Kidney glomerular epithelial cell (primary cell): ENCODE measurements around the gene NRXN2.
A peak's percentile ranks its signal among the peaks of the same experiment; 100 is the strongest.
"Not testable (repeated sequence)": the region's sequence is repeated elsewhere in the genome, so short reads cannot be mapped to it uniquely, and the experiment has no call there.

Source experiments
- DNase-seq: peaks from one replicate; lab custom pipeline; 2025; lab: John Stamatoyannopoulos, UW

NRXN2 gene

GRCh38 chr11:64674774-64675173 lies 48.2 kb downstream of the NRXN2 start:
- no peak for DNase-seq

GRCh38 chr11:64673279-64673678 lies 49.7 kb downstream of the NRXN2 start:
- no peak for DNase-seq

GRCh38 chr11:64672875-64673274 lies 50.1 kb downstream of the NRXN2 start:
- DNase-seq, result no peak

- no peak for DNase-seq
Measured at GRCh38 chr11:64670975-64671374, 52.0 kb downstream of the NRXN2 start.

- no peak for DNase-seq
Measured at GRCh38 chr11:64667154-64667745, 55.7 kb downstream of the NRXN2 start.

GRCh38 chr11:64665411-64665821 lies 57.6 kb downstream of the NRXN2 start:
- DNase-seq, result no peak

GRCh38 chr11:64664236-64664870 lies 58.6 kb downstream of the NRXN2 start:
- DNase-seq, result not testable (repeated sequence)

GRCh38 chr11:64663656-64664055 lies 59.3 kb downstream of the NRXN2 start:
- DNase-seq, result no peak

GRCh38 chr11:64661614-64662013 lies 61.4 kb downstream of the NRXN2 start:
- no peak for DNase-seq

GRCh38 chr11:64661146-64661545 lies 61.9 kb downstream of the NRXN2 start:
- no peak for DNase-seq

GRCh38 chr11:64660706-64661105 lies 62.3 kb downstream of the NRXN2 start:
- no peak for DNase-seq

GRCh38 chr11:64660205-64660604 lies 62.8 kb downstream of the NRXN2 start:
- DNase-seq, result no peak

- DNase-seq, result no peak
Measured at GRCh38 chr11:64659417-64660144, 63.4 kb downstream of the NRXN2 start.

GRCh38 chr11:64658265-64658664 lies 64.7 kb downstream of the NRXN2 start:
- no peak for DNase-seq

- DNase-seq, result no peak
Measured at GRCh38 chr11:64656862-64657261, 66.1 kb downstream of the NRXN2 start.

GRCh38 chr11:64655941-64656601 lies 66.9 kb downstream of the NRXN2 start:
- no peak for DNase-seq

GRCh38 chr11:64654958-64655541 lies 67.9 kb downstream of the NRXN2 start:
- no peak for DNase-seq

GRCh38 chr11:64654439-64654838 lies 68.6 kb downstream of the NRXN2 start:
- DNase-seq, result no peak

GRCh38 chr11:64653388-64653973 lies 69.5 kb downstream of the NRXN2 start:
- no peak for DNase-seq

- peak; percentile 27 for DNase-seq
Measured at GRCh38 chr11:64652586-64653387, 70.2 kb downstream of the NRXN2 start.

GRCh38 chr11:64650923-64651523 lies 72.0 kb downstream of the NRXN2 start:
- no peak for DNase-seq
